HG03135 (cell line): ENCODE measurements around the gene FAM180A.

Experiments used
- ATAC-seq: cut with Tn5 transposase; IDR thresholded peaks from one replicate; pipeline ENCODE4 v1.9.1; 2021; ENCODE audit warnings: mild to moderate bottlenecking, moderate library complexity; ENCODE audit not compliant: unreplicated experiment

The FAM180A gene

GRCh38 chr7:135685306-135686084 lies 63.1 kb downstream of the FAM180A start:
- ATAC-seq = no peak

DNA sequence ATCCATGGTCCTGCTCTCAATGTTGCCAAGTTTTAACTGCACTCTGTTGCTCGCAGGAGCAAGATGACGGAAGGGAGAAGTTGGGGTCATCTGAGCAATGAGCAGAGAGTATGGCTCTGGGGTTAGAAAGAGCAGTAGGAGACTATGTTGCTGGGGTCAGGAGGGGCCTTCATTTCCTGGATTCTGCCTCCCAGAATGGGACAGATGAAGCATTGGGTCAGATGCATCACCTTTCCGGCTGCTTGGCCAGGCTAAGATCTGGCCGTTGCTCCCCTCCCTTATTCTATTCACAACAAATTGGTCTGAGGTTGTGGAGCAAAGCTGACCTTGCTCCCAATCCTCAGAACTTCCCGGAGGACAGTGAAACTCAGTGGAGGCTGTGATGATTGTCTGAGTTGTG lies 63.9 kb downstream of the FAM180A start:
- no peak for ATAC-seq

GRCh38 chr7:135684136-135684535 lies 64.5 kb downstream of the FAM180A start:
- no peak for ATAC-seq

GRCh38 chr7:135683609-135684008 lies 65.0 kb downstream of the FAM180A start:
- ATAC-seq = no peak

DNA sequence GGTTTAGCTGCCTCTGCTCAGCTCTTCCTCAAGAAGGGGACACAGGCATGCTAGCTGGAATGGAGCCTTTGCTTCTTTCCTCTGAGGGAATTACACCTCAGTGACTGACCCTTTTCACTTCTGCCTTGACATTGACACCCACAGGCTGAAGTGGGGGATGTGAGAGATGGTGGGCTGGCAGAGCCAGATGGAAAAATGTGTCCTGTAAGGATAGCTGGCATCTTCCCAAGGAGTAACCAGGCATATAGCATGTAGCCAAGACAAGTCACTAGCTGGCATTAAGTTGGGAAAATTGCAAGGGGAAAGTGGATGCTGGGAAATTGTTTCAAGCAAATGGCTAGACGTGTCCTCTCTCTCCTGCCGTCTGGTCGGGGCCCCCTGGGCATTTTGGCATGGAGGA lies 66.4 kb downstream of the FAM180A start:
- ATAC-seq = no peak

DNA sequence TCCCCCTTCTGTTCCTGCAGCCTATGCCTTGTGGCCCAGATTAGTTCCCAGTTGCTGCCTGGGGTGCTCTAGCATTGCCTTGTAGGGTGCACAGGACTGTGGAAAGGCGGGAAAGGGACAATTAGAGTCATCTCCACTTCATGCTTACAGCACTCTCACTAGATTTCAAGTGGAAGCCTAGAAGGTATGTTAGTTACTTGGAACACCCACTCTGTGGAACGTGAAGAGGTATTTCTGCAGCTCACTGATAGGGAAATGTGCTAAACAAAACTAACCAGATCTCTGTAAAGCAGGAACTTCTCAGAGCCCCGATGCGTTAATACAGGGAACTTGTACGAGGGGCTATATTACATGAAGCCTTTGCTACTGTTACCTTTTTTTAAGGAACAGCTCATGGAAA lies 66.9 kb downstream of the FAM180A start:
- ATAC-seq = no peak
